OCI-LY3 (cell line): ENCODE data around the gene KRTAP10-8.
"Not testable (repeated sequence)": the region's sequence is repeated elsewhere in the genome, so short reads cannot be mapped to it uniquely, and the experiment has no call there.

ENCODE experiments used
- H2AFZ ChIP-seq: fragments of 200-600, 300-600 bp; shearing (Covaris generic); 2 replicates; pipeline ENCODE4 v1.6.0; 2014; ENCODE audit warnings: antibody characterized with exemption, low read depth, low read length
- H3K27ac ChIP-seq: fragments of 200-600, 300-600 bp; sonication (generic); 2 replicates; pipeline ENCODE4 v1.5.1; 2014; ENCODE audit warnings: mild to moderate bottlenecking, low read length, moderate library complexity, mixed read lengths
- H3K27me3 ChIP-seq: fragments of 200-600, 300-600 bp; sonication (generic); 2 replicates; pipeline ENCODE4 v1.6.1; 2014; ENCODE audit warnings: low read depth, low read length, mixed read lengths
- H3K36me3 ChIP-seq: fragments of 200-600, 300-600 bp; sonication (generic); replicated peaks from 2 replicates; pipeline ENCODE3; 2014; ENCODE audit warnings: low read depth, low read length, mixed read lengths
- H3K4me1 ChIP-seq: fragments of 300-600, 200-600 bp; sonication (generic); 2 replicates; pipeline ENCODE4 v1.6.1; 2014; ENCODE audit warnings: low read length, mixed read lengths
- H3K4me2 ChIP-seq: fragments of 200-600, 300-600 bp; sonication (generic); 2 replicates; pipeline ENCODE4 v1.6.1; 2014; ENCODE audit warnings: low read length, mixed read lengths
- H3K4me3 ChIP-seq: fragments of 300-600, 200-600 bp; sonication (generic); 2 replicates; pipeline ENCODE4 v1.5.1; 2014; ENCODE audit warnings: antibody characterized with exemption, mild to moderate bottlenecking, low read length, moderate library complexity
- H3K79me2 ChIP-seq: fragments of 300-600, 200-600 bp; shearing (Covaris generic); 2 replicates; pipeline ENCODE4 v1.6.1; 2014; ENCODE audit warnings: mild to moderate bottlenecking, low read length, mixed read lengths
- H3K9ac ChIP-seq: fragments of 300-600, 200-600 bp; shearing (Covaris generic); 2 replicates; pipeline ENCODE4 v1.6.0; 2014; ENCODE audit warnings: mild to moderate bottlenecking, low read length, moderate library complexity
- H3K9me3 ChIP-seq: fragments of 200-600, 300-600 bp; shearing (Covaris generic); 2 replicates; pipeline ENCODE4 v1.6.1; 2014; ENCODE audit warnings: low read length, mixed read lengths; ENCODE audit not compliant: insufficient read depth
- H4K20me1 ChIP-seq: fragments of 200-600, 300-600 bp; sonication (generic); 2 replicates; pipeline ENCODE4 v1.6.1; 2016; ENCODE audit warnings: low read length, mixed read lengths; ENCODE audit not compliant: insufficient read depth
- EZH2phosphoT487 ChIP-seq: fragments of 200-600 bp; shearing (Covaris generic); IDR thresholded peaks from 2 replicates; pipeline ENCODE4 v1.6.1; 2018; ENCODE audit warnings: antibody characterized with exemption, mixed run types, low read depth
- TF ChIP-seq, protein P1 (sequence below): fragments of 200-600, 300-600 bp; sonication (generic); IDR thresholded peaks from 2 replicates; pipeline ENCODE4 v1.5.1; 2014; ENCODE audit warnings: antibody characterized with exemption, low read length, low read depth

KRTAP10-8 gene

DNA sequence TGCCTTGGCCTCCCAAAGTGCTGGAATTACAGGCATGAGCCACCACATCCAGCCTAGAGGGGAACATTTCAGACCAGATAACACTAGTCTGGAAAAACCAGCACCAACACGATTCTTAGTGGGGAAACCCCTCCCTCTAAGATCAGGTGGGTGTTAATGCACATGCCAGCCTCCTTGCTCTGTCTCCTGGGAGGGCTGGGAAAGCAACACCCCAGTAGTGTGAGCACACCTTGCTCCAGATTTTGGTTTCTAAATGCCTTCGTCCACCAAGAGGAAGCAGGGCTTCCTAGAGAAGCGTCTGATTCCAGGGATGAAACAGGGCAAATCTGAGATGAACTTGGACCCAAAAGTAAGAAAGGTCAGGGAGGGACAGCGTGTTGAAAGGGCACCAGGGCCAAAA, 40.6 kb upstream of the KRTAP10-8 start:
- no peak overlapping the region for H2AFZ ChIP-seq
- no peak overlapping the region for H3K27ac ChIP-seq
- H4K20me1 ChIP-seq, result no peaks in the 10 kb centered on the region
- no peaks in the 10 kb centered on the region for H3K27me3 ChIP-seq
- no peak for TF ChIP-seq EZH2phosphoT487
- TF ChIP-seq, protein P1, sequence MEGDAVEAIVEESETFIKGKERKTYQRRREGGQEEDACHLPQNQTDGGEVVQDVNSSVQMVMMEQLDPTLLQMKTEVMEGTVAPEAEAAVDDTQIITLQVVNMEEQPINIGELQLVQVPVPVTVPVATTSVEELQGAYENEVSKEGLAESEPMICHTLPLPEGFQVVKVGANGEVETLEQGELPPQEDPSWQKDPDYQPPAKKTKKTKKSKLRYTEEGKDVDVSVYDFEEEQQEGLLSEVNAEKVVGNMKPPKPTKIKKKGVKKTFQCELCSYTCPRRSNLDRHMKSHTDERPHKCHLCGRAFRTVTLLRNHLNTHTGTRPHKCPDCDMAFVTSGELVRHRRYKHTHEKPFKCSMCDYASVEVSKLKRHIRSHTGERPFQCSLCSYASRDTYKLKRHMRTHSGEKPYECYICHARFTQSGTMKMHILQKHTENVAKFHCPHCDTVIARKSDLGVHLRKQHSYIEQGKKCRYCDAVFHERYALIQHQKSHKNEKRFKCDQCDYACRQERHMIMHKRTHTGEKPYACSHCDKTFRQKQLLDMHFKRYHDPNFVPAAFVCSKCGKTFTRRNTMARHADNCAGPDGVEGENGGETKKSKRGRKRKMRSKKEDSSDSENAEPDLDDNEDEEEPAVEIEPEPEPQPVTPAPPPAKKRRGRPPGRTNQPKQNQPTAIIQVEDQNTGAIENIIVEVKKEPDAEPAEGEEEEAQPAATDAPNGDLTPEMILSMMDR, result no peak
- no peaks in the 10 kb centered on the region for H3K79me2 ChIP-seq
- H3K9me3 ChIP-seq, result no peaks in the 10 kb centered on the region
- H3K4me1 ChIP-seq, result peaks cover 6% of the 10 kb centered on the region
- H3K9ac ChIP-seq, result no peak overlapping the region
- H3K36me3 ChIP-seq, result no peaks in the 10 kb centered on the region
- H3K4me3 ChIP-seq, result no peak overlapping the region
- no peak overlapping the region for H3K4me2 ChIP-seq

DNA sequence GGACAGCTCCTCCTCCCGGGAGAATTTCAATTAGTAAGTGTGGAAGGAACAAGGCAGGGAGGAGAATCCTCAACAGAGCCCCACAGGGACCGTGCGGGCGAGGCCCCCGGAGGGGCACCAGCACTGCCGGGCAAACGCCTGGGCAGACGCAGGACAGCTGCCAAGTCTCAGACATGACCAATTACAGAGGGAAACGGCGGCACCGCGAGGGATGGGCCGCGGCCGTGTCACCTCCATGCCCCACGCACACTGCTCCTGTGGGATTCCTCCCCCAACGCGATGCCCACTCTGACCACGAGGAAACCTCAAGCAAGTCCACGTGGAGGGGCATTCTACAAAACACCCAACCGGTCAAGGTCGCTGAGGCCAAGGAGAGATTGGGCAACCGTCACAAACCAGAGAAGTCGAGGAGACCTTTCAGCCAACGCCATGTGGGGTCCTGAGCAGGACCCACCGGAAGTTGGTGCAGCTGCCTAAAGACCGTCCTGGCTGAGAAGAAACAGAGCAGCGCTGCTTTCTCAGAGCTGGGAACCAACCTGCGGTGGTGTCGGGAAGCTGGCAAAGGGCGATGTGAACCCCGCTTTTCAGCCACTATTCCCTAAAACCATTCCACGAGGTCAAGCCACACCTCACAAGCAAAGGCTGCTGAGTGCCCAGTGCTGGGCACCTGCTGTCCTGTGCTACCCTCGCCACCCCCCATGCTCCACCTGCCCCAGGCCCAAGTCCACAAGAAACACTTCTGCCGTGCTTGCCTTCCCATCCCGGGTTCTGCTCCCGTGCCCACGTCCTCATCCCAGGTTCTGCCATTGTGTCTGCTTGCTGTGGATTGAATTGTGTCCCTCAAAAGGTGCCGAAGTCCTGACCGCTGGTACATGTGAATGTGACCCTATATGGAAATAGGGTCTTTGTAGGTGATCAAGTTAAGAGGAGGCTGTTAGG, 39.8 kb upstream of the KRTAP10-8 start:
- no peak for TF ChIP-seq EZH2phosphoT487
- TF ChIP-seq, protein P1, result no peak
- Histone ChIP-seq H3K4me2 (no peak overlapping the region), H3K9ac (no peak overlapping the region), H3K27ac (no peak overlapping the region), H3K9me3 (no peaks in the 10 kb centered on the region), H3K79me2 (no peaks in the 10 kb centered on the region), H2AFZ (no peak overlapping the region), H3K4me3 (no peak overlapping the region), H3K36me3 (no peaks in the 10 kb centered on the region), H3K4me1 (no peaks in the 10 kb centered on the region), H3K27me3 (no peaks in the 10 kb centered on the region), H4K20me1 (no peaks in the 10 kb centered on the region)

DNA sequence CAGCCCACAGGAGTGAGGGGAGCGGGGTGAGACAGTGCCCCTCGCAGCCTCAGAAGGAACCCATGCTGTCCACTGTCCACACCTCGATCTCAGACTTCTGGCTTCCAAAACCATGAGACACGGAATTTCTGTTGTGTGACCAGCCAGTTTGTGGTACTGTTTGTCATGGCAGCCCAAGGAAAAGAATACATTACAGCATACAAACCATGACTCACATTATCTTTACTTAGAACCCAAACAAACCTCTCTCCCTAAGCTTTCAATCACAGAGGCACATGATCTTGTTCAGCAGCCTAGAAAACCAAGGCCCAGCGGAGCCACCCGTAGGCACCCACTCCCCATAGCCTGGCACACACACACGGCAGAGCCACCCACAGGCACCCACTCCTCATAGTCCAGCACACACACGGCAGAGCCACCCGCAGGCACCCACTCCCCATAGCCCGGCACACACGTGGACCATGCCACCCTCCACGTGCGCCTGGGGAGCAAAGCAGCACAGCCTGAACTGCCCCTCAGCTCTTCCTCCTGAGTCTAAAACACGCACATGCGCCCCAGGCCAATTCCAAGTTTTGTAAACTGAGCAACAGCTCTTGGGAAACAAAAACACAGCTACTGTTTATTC, 38.8 kb upstream of the KRTAP10-8 start:
- TF ChIP-seq, protein P1, result no peak
- TF ChIP-seq EZH2phosphoT487, result no peak
- Histone ChIP-seq H3K4me3 (no peak overlapping the region), H3K9ac (no peak overlapping the region), H3K27ac (no peak overlapping the region), H3K79me2 (no peaks in the 10 kb centered on the region), H3K4me2 (no peak overlapping the region), H4K20me1 (no peaks in the 10 kb centered on the region), H3K9me3 (no peaks in the 10 kb centered on the region), H3K4me1 (no peaks in the 10 kb centered on the region), H2AFZ (no peak overlapping the region), H3K27me3 (no peaks in the 10 kb centered on the region), H3K36me3 (no peaks in the 10 kb centered on the region)

DNA sequence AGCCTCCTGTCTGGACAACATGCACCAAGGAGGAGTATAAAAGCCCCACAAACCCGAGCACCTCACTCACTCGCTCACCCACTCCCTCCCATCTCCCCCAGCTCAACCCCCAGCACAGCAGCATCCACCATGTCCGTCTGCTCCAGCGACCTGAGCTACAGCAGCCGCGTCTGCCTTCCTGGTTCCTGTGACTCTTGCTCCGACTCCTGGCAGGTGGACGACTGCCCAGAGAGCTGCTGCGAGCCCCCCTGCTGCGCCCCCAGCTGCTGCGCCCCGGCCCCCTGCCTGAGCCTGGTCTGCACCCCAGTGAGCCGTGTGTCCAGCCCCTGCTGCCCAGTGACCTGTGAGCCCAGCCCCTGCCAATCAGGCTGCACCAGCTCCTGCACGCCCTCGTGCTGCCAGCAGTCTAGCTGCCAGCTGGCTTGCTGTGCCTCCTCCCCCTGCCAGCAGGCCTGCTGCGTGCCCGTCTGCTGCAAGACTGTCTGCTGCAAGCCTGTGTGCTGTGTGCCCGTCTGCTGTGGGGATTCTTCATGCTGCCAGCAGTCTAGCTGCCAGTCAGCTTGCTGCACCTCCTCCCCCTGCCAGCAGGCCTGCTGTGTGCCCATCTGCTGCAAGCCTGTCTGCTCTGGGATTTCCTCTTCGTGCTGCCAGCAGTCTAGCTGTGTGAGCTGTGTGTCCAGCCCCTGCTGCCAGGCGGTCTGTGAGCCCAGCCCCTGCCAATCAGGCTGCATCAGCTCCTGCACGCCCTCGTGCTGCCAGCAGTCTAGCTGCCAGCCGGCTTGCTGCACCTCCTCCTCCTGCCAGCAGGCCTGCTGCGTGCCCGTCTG, 38.0 kb upstream of the KRTAP10-8 start, which contains the start of gene KRTAP10-4:
KRTAP10-4 (plus strand) TSS at position 100 of the 827 bp plus-strand sequence; CDS start at position 130, 30 bp downstream.
- not testable (repeated sequence) for H3K27me3 ChIP-seq, H3K9ac ChIP-seq

More for the DNA sequence above, 38.0 kb upstream of the KRTAP10-8 start, which contains the start of gene KRTAP10-4:
- H3K4me3 ChIP-seq, H3K79me2 ChIP-seq, H3K4me2 ChIP-seq, H3K4me1 ChIP-seq, H3K27ac ChIP-seq, H3K9me3 ChIP-seq, H4K20me1 ChIP-seq, H2AFZ ChIP-seq, H3K36me3 ChIP-seq: not testable (repeated sequence)
